ENCODE data around the gene UBASH3A. TPM values are rescaled to one million over a fixed set of nuclear protein-coding genes. Genes with fewer than 3 reads are reported as not detected.

Gene UBASH3A
- total and polyA plus RNA-seq, 5 donors, result 0.07 to 0.29 (median 0.23) TPM

GRCh38 chr21:42435401-42435800, 31.7 kb downstream of the UBASH3A start:
- Histone ChIP-seq H3K4me1 (ENCODE audit: control insufficient read depth, insufficient read depth, low read length) (no peaks in the 10 kb centered on the region), H3K27ac (ENCODE audit: low read length) (no peak overlapping the region), H3K27me3 (ENCODE audit: control insufficient read depth, insufficient read depth) (no peaks in the 10 kb centered on the region), H3K4me3 (ENCODE audit: low read length) (no peak overlapping the region), H3K9me3 (ENCODE audit: control insufficient read depth, low read length) (peaks cover 3% of the 10 kb centered on the region)
- WGBS, result 71% methylated on average over 4 of the region's 4 CpGs
- intact Hi-C loops (cut with DNase I), result no loop called here
- DNase-seq (no peak), ATAC-seq (no peak)

- Histone ChIP-seq H3K27me3 (ENCODE audit: control insufficient read depth, insufficient read depth) (no peaks in the 10 kb centered on the region), H3K9me3 (ENCODE audit: control insufficient read depth, low read length) (peaks cover 3% of the 10 kb centered on the region), H3K4me1 (ENCODE audit: control insufficient read depth, insufficient read depth, low read length) (no peaks in the 10 kb centered on the region), H3K4me3 (ENCODE audit: low read length) (no peak overlapping the region), H3K27ac (ENCODE audit: low read length) (no peak overlapping the region)
- ATAC-seq (no peak), DNase-seq (no peak)
- intact Hi-C loops (cut with DNase I), result no loop called here
Observed at GRCh38 chr21:42435833-42436232, 32.1 kb downstream of the UBASH3A start.

- Histone ChIP-seq H3K4me1 (ENCODE audit: control insufficient read depth, insufficient read depth, low read length) (no peaks in the 10 kb centered on the region), H3K4me3 (ENCODE audit: low read length) (no peak overlapping the region), H3K27ac (ENCODE audit: low read length) (no peak overlapping the region), H3K9me3 (ENCODE audit: control insufficient read depth, low read length) (peaks cover 2% of the 10 kb centered on the region), H3K27me3 (ENCODE audit: control insufficient read depth, insufficient read depth) (no peaks in the 10 kb centered on the region)
- intact Hi-C loops (cut with DNase I), result no loop called here
- DNase-seq, result no peak
- ATAC-seq, result no peak
Observed at GRCh38 chr21:42436914-42437313, 33.2 kb downstream of the UBASH3A start.

GRCh38 chr21:42437786-42438185, 34.1 kb downstream of the UBASH3A start:
- intact Hi-C loops (cut with DNase I), result no loop called here
- ATAC-seq, result no peak
- WGBS, result 49% methylated on average over 8 of the region's 8 CpGs
- Histone ChIP-seq H3K9me3 (ENCODE audit: control insufficient read depth, low read length) (no peaks in the 10 kb centered on the region), H3K27me3 (ENCODE audit: control insufficient read depth, insufficient read depth) (no peaks in the 10 kb centered on the region), H3K27ac (ENCODE audit: low read length) (no peak overlapping the region), H3K4me1 (ENCODE audit: control insufficient read depth, insufficient read depth, low read length) (no peaks in the 10 kb centered on the region), H3K4me3 (ENCODE audit: low read length) (no peak overlapping the region)
- DNase-seq, result no peak

- Histone ChIP-seq H3K27ac (ENCODE audit: low read length) (no peak overlapping the region), H3K27me3 (ENCODE audit: control insufficient read depth, insufficient read depth) (no peaks in the 10 kb centered on the region), H3K4me1 (ENCODE audit: control insufficient read depth, insufficient read depth, low read length) (no peaks in the 10 kb centered on the region), H3K4me3 (ENCODE audit: low read length) (no peak overlapping the region), H3K9me3 (ENCODE audit: control insufficient read depth, low read length) (no peaks in the 10 kb centered on the region)
- intact Hi-C loops (cut with DNase I), result no loop called here
- 85% methylated on average over 25 of the region's 25 CpGs for WGBS
- no peak for DNase-seq
- ATAC-seq, result no peak
Observed at GRCh38 chr21:42438316-42439205, 34.9 kb downstream of the UBASH3A start.

- Histone ChIP-seq H3K4me3 (ENCODE audit: low read length) (no peak overlapping the region), H3K9me3 (ENCODE audit: control insufficient read depth, low read length) (no peaks in the 10 kb centered on the region), H3K27ac (ENCODE audit: low read length) (no peak overlapping the region), H3K4me1 (ENCODE audit: control insufficient read depth, insufficient read depth, low read length) (no peaks in the 10 kb centered on the region), H3K27me3 (ENCODE audit: control insufficient read depth, insufficient read depth) (no peaks in the 10 kb centered on the region)
- ATAC-seq (no peak), DNase-seq (no peak)
- intact Hi-C loops (cut with DNase I), result loop anchor here in 1 of 4 donors (10.0 kb wide), 1 partner anchor 295 kb away; no protein-coding TSS in a partner anchor
- 78% methylated on average over 17 of the region's 17 CpGs for WGBS
Observed at GRCh38 chr21:42439284-42440186, 35.8 kb downstream of the UBASH3A start.

GRCh38 chr21:42440187-42440792, 36.6 kb downstream of the UBASH3A start:
- H3K27ac ChIP-seq (ENCODE audit: low read length), result no peak overlapping the region
- no peaks in the 10 kb centered on the region for H3K9me3 ChIP-seq (ENCODE audit: control insufficient read depth, low read length)
- no peak for DNase-seq
- intact Hi-C loops (cut with DNase I), result loop anchor here in 1 of 4 donors (10.0 kb wide), 1 partner anchor 295 kb away; no protein-coding TSS in a partner anchor
- 76% methylated on average over 12 of the region's 12 CpGs for WGBS
- no peak overlapping the region for H3K4me3 ChIP-seq (ENCODE audit: low read length)
- ATAC-seq, result no peak
- H3K27me3 ChIP-seq (ENCODE audit: control insufficient read depth, insufficient read depth), result no peaks in the 10 kb centered on the region
- H3K4me1 ChIP-seq (ENCODE audit: control insufficient read depth, insufficient read depth, low read length), result no peaks in the 10 kb centered on the region

- DNase-seq, result no peak
- WGBS, result 65% methylated on average over 6 of the region's 6 CpGs
- intact Hi-C loops (cut with DNase I), result loop anchor here in 1 of 4 donors (10.0 kb wide), 1 partner anchor 297 kb away; no protein-coding TSS in a partner anchor
- Histone ChIP-seq H3K27ac (ENCODE audit: low read length) (no peak overlapping the region), H3K4me3 (ENCODE audit: low read length) (no peak overlapping the region), H3K27me3 (ENCODE audit: control insufficient read depth, insufficient read depth) (no peaks in the 10 kb centered on the region), H3K4me1 (ENCODE audit: control insufficient read depth, insufficient read depth, low read length) (no peaks in the 10 kb centered on the region), H3K9me3 (ENCODE audit: control insufficient read depth, low read length) (no peaks in the 10 kb centered on the region)
- ATAC-seq, result no peak
Observed at GRCh38 chr21:42441963-42442362, 38.3 kb downstream of the UBASH3A start.

- no peak overlapping the region for H3K4me3 ChIP-seq (ENCODE audit: low read length)
- no peaks in the 10 kb centered on the region for H3K27me3 ChIP-seq (ENCODE audit: control insufficient read depth, insufficient read depth)
- no peaks in the 10 kb centered on the region for H3K4me1 ChIP-seq (ENCODE audit: control insufficient read depth, insufficient read depth, low read length)
- intact Hi-C loops (cut with DNase I), result loop anchor here in 1 of 4 donors (10.0 kb wide), 1 partner anchor 298 kb away; no protein-coding TSS in a partner anchor
- H3K9me3 ChIP-seq (ENCODE audit: control insufficient read depth, low read length), result no peaks in the 10 kb centered on the region
- H3K27ac ChIP-seq (ENCODE audit: low read length), result no peak overlapping the region
- no peak for DNase-seq
- 82% methylated on average over 15 of the region's 15 CpGs for WGBS
- no peak for ATAC-seq
Observed at GRCh38 chr21:42443181-42443785, 39.6 kb downstream of the UBASH3A start.

- intact Hi-C loops (cut with DNase I), result loop anchor here in 1 of 4 donors (10.0 kb wide), 1 partner anchor 299 kb away; no protein-coding TSS in a partner anchor
- no peak for DNase-seq
- H3K27me3 ChIP-seq (ENCODE audit: control insufficient read depth, insufficient read depth), result no peaks in the 10 kb centered on the region
- no peaks in the 10 kb centered on the region for H3K9me3 ChIP-seq (ENCODE audit: control insufficient read depth, low read length)
- H3K27ac ChIP-seq (ENCODE audit: low read length), result no peak overlapping the region
- no peak for ATAC-seq
- H3K4me1 ChIP-seq (ENCODE audit: control insufficient read depth, insufficient read depth, low read length), result no peaks in the 10 kb centered on the region
- no peak overlapping the region for H3K4me3 ChIP-seq (ENCODE audit: low read length)
- WGBS, result 70% methylated on average over 34 of the region's 34 CpGs
Observed at GRCh38 chr21:42443876-42444744, 40.4 kb downstream of the UBASH3A start.

Data from right cardiac atrium (tissue), 5 donors.